CD14-positive monocyte (primary cell): ENCODE data around the gene SPTLC1. TPM values are rescaled to one million over a fixed set of nuclear protein-coding genes. Genes with fewer than 3 reads are reported as not detected.
A peak's percentile ranks its signal among the peaks of the same experiment; 100 is the strongest.

Experiments
- DNase-seq, 3 donors: peaks; one replicate each; pipeline ENCODE4 v3.0.0-alpha.2; 2011 to 2022
- H2AFZ ChIP-seq: 2 replicates; pipeline ENCODE4 v1.6.0; 2012; ENCODE audit warnings: mild to moderate bottlenecking, low read depth, low read length, inconsistent platforms; ENCODE audit not compliant: insufficient read depth, poor library complexity, severe bottlenecking
- H3K27ac ChIP-seq, 2 donors: 1 replicate in 1 of 2; 2 replicates in 1 of 2; pipeline ENCODE4 v1.5.1; 2012 to 2013; ENCODE audit warnings: low read length in 2 of 2, control low read depth in 1 of 2, inconsistent platforms in 1 of 2, low read depth in 1 of 2, mild to moderate bottlenecking in 1 of 2
- H3K27me3 ChIP-seq, 2 donors: one replicate each; pipeline versions ENCODE4 v1.6.0 to v1.6.1; 2011 to 2013; ENCODE audit warnings: low read length in 2 of 2; ENCODE audit not compliant: control insufficient read depth in 2 of 2, insufficient read depth in 2 of 2
- H3K36me3 ChIP-seq, 2 donors: replicated peaks in 1 of 2; 1 replicate in 1 of 2; 2 replicates in 1 of 2; pipeline versions ENCODE4 v1.5.1 to v1.6.1; 2012 to 2013; ENCODE audit warnings: low read length in 2 of 2, control low read depth in 1 of 2, inconsistent platforms in 1 of 2, mild to moderate bottlenecking in 1 of 2; ENCODE audit not compliant: insufficient read depth in 2 of 2, control insufficient read depth in 1 of 2
- H3K4me1 ChIP-seq, 2 donors: 1 replicate in 1 of 2; 2 replicates in 1 of 2; pipeline versions ENCODE4 v1.5.1 to v1.6.1; 2012 to 2013; ENCODE audit warnings: low read length in 2 of 2, control low read depth in 1 of 2, inconsistent platforms in 1 of 2, mild to moderate bottlenecking in 1 of 2, moderate library complexity in 1 of 2; ENCODE audit not compliant: insufficient read depth in 2 of 2, control insufficient read depth in 1 of 2
- H3K4me2 ChIP-seq: replicated peaks from 2 replicates; pipeline ENCODE3; 2012; ENCODE audit warnings: low read length, moderate library complexity, mild to moderate bottlenecking; ENCODE audit not compliant: poor library complexity, severe bottlenecking; ENCODE audit errors: extremely low read depth
- H3K4me3 ChIP-seq, 3 experiments: fragments of 200-600 bp in 1 of 3; sonication (generic) in 1 of 3; replicated peaks in 1 of 3; 1 replicate in 2 of 3; 2 replicates in 1 of 3; pipeline ENCODE4 v1.5.1; 2011 to 2013; ENCODE audit warnings: low read length in 3 of 3, mild to moderate bottlenecking in 3 of 3, control low read depth in 2 of 3, low read depth in 2 of 3, inconsistent platforms in 1 of 3, moderate library complexity in 1 of 3
- H3K79me2 ChIP-seq: 2 replicates; pipeline ENCODE4 v1.6.0; 2012; ENCODE audit warnings: mild to moderate bottlenecking, control low read depth, inconsistent platforms, low read length, moderate library complexity; ENCODE audit not compliant: insufficient read depth
- H3K9ac ChIP-seq: 2 replicates; pipeline ENCODE4 v1.6.0; 2017; ENCODE audit warnings: low read length, mild to moderate bottlenecking; ENCODE audit not compliant: insufficient read depth, poor library complexity, severe bottlenecking
- H3K9me3 ChIP-seq, 2 donors: replicated peaks in 1 of 2; 1 replicate in 1 of 2; 2 replicates in 1 of 2; pipeline versions ENCODE4 v1.5.1 to v1.6.1; 2012 to 2013; ENCODE audit warnings: low read length in 2 of 2, control low read depth in 1 of 2; ENCODE audit not compliant: control insufficient read depth in 1 of 2, insufficient read depth in 1 of 2
- H4K20me1 ChIP-seq: 2 replicates; pipeline ENCODE4 v1.6.0; 2012; ENCODE audit warnings: mild to moderate bottlenecking, low read length, control low read depth, moderate library complexity; ENCODE audit not compliant: insufficient read depth
- H3K27ac Mint-ChIP-seq, 7 donors: one replicate each; pipeline ENCODE4 v1.8.0; 2020; ENCODE audit warnings: mild to moderate bottlenecking in 7 of 7, mixed read lengths in 7 of 7, moderate library complexity in 6 of 7, inconsistent platforms in 2 of 7
- H3K27me3 Mint-ChIP-seq, 3 donors: one replicate each; pipeline ENCODE4 v1.8.0; 2021 to 2022; ENCODE audit warnings: low read depth in 3 of 3, mild to moderate bottlenecking in 3 of 3, mixed read lengths in 3 of 3, moderate library complexity in 3 of 3, inconsistent platforms in 1 of 3
- H3K36me3 Mint-ChIP-seq, 2 donors: one replicate each; pipeline ENCODE4 v1.8.0; 2020; ENCODE audit warnings: mixed read lengths in 2 of 2, inconsistent platforms in 1 of 2, mild to moderate bottlenecking in 1 of 2
- H3K4me1 Mint-ChIP-seq: one replicate; pipeline ENCODE4 v1.8.0; 2020; ENCODE audit warnings: mild to moderate bottlenecking, mixed read lengths
- H3K4me3 Mint-ChIP-seq, 2 donors: one replicate each; pipeline ENCODE4 v1.8.0; 2020; ENCODE audit warnings: mild to moderate bottlenecking in 2 of 2, mixed read lengths in 2 of 2, moderate library complexity in 1 of 2
- H3K9me3 Mint-ChIP-seq, 7 donors: one replicate each; pipeline ENCODE4 v1.8.0; 2020 to 2022; ENCODE audit warnings: mixed read lengths in 7 of 7, mild to moderate bottlenecking in 6 of 7, moderate library complexity in 6 of 7, inconsistent platforms in 2 of 7
- WGBS: methylation state at CpG from one replicate; pipeline ENCODE4 v1.1.5; 2013; ENCODE audit warnings: missing lambda C conversion rate; ENCODE audit not compliant: insufficient coverage; 5-methylcytosine and 5-hydroxymethylcytosine counted together
- intact Hi-C, 2 donors: fragments of 100-400 bp; cut with micrococcal nuclease; formaldehyde crosslinking; loops; one replicate each; pipeline versions ENCODE4 v1.15.0 to v1.15.1; 2023
- polyA plus RNA-seq, 3 donors: library from polyadenylated mRNA; depleted of rRNA in 1 of 3; unstranded in 2 of 3; stranded (reverse) in 1 of 3; fragments of 300-500 nt in 2 of 3; fragments of >200 nt in 1 of 3; fragmentation: Illumina TruSeq in 2 of 3; gene quantifications; 1 replicate in 2 of 3; 2 replicates in 1 of 3; pipeline ENCODE4 v1.2.3, GENCODE V29; 2012 to 2021
- TF ChIP-seq, protein P1 (sequence below): fragments of 200-600 bp; IDR thresholded peaks from one replicate; pipeline ENCODE4 v1.8.0; 2022; ENCODE audit warnings: antibody characterized with exemption, mild to moderate bottlenecking

The SPTLC1 gene
- polyA plus RNA-seq, 3 donors, result 37.4 to 92.4 (median 80.0) TPM

DNA sequence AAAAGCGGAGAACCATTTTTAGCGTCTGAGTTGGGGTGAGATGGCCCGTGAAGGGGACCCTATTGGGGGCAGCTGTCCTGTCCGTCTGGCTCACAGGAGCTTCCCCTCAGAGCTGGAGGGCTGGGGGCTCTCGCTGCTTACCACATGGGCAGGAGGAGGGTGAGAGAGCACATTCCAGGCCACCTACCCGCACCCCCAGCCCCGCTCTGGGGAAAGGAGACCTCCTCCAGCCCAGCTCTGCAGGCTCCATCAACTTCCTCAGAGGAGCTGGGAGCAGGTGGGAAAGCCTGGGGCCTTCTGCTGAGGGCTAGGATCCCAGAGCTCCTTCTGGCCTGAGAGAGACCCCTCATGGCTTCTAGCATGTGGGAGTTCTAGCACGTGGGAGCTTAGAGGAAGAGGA, 27.1 kb upstream of the SPTLC1 start:
- intact Hi-C loops, result loop anchor here in 1 of 2 donors (5.0 kb wide), 2 partner anchors 295 to 490 kb away; no protein-coding TSS in a partner anchor
- peak overlapping the region in 1 of 2 donors; percentile 78 for H3K4me3 Mint-ChIP-seq

DNA sequence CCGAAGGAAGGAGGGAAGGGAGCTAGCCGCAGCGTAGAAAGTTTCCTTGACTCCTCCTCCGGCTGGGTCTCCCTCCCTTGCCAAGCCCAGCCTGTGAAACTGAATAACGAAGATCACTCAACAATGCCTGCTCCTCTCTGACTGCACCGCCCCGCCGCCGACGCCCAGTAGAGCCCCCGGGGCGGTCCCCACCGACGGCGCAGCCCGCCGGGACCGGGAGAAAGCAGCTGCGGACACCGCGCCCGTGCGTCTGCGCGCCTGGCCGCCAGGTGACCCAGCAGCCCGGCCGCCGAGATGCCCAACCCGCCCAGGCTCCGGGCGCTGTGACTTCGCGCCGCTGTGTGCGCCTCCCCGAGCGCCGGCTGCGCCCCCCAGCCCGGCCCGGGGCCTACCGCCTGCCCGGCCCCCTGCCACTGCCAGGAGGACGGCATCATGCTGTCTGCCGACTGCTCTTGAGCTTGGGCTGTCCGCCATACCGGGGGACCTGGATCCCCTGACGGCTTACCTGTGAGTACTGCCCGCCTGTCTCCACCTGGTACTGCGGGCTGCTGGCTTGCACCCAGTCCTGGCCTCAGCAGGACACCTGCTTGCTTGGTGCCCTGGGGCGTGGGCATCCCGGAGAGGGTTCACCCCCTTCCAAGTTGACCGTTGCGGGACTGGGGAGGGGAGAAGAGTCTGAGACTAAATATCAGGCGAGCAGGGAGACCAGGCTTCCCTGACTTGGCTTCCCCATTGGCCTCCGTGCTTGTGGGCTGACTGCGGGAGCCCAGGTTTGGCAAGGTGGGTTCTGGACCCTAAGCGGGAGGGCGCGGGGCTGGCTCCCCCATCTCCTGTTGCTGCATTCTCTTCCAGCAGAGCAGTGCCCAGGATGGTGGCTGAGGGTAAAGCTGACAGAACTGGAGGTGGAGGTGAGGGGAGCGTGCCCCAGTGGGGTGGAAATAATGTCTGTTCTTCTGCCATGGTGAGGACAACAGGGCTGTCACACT, 26.2 kb upstream of the SPTLC1 start:
- H3K27ac ChIP-seq, result no peak overlapping the region
- peak overlapping the region; percentile 26 for H2AFZ ChIP-seq
- no peaks in the 10 kb centered on the region for H4K20me1 ChIP-seq
- TF ChIP-seq, protein P1, sequence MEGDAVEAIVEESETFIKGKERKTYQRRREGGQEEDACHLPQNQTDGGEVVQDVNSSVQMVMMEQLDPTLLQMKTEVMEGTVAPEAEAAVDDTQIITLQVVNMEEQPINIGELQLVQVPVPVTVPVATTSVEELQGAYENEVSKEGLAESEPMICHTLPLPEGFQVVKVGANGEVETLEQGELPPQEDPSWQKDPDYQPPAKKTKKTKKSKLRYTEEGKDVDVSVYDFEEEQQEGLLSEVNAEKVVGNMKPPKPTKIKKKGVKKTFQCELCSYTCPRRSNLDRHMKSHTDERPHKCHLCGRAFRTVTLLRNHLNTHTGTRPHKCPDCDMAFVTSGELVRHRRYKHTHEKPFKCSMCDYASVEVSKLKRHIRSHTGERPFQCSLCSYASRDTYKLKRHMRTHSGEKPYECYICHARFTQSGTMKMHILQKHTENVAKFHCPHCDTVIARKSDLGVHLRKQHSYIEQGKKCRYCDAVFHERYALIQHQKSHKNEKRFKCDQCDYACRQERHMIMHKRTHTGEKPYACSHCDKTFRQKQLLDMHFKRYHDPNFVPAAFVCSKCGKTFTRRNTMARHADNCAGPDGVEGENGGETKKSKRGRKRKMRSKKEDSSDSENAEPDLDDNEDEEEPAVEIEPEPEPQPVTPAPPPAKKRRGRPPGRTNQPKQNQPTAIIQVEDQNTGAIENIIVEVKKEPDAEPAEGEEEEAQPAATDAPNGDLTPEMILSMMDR, result no peak
- Mint-ChIP-seq H3K27ac (no peak overlapping the region), H3K36me3 (peaks cover 0 to 2% of the 10 kb centered on the region in 2 donors), H3K4me1 (peaks cover 21% of the 10 kb centered on the region), H3K4me3 (peak overlapping the region; percentile 55 to 83), H3K9me3 (peaks cover 0 to 5% (median 2%) of the 10 kb centered on the region in 7 donors), H3K27me3 (peaks cover 36 to 44% (median 39%) of the 10 kb centered on the region in 3 donors)
- intact Hi-C loops, result loop anchor here in 1 of 2 donors (5.0 kb wide), 2 partner anchors 296 to 491 kb away; no protein-coding TSS in a partner anchor
- H3K9ac ChIP-seq, result no peak overlapping the region
- DNase-seq, result no peak
- peak overlapping the region; percentile 15 for H3K4me2 ChIP-seq
- H3K4me3 ChIP-seq, result no peak overlapping the region
- H3K27me3 ChIP-seq, result peaks cover 13 to 26% of the 10 kb centered on the region in 2 donors
- H3K9me3 ChIP-seq, result no peaks in the 10 kb centered on the region
- no peaks in the 10 kb centered on the region for H3K36me3 ChIP-seq
- peaks cover 9 to 19% of the 10 kb centered on the region in 2 donors for H3K4me1 ChIP-seq
- no peaks in the 10 kb centered on the region for H3K79me2 ChIP-seq
- 14% methylated on average over 54 of the region's 62 CpGs for WGBS

More for the DNA sequence above, 27.1 kb upstream of the SPTLC1 start:
- H3K27ac Mint-ChIP-seq, result no peak overlapping the region
- Histone ChIP-seq H3K79me2 (no peaks in the 10 kb centered on the region), H4K20me1 (no peaks in the 10 kb centered on the region), H3K27me3 (peaks cover 13 to 26% of the 10 kb centered on the region in 2 donors), H3K4me3 (no peak overlapping the region), H2AFZ (no peak overlapping the region), H3K27ac (no peak overlapping the region), H3K4me2 (no peak overlapping the region), H3K9me3 (no peaks in the 10 kb centered on the region), H3K9ac (no peak overlapping the region), H3K4me1 (peaks cover 18 to 28% of the 10 kb centered on the region in 2 donors), H3K36me3 (no peaks in the 10 kb centered on the region)
- no peak for DNase-seq
- H3K9me3 Mint-ChIP-seq, result peaks cover 0 to 5% (median 2%) of the 10 kb centered on the region in 7 donors
- H3K27me3 Mint-ChIP-seq, result peaks cover 36 to 42% (median 39%) of the 10 kb centered on the region in 3 donors
- H3K4me1 Mint-ChIP-seq, result peaks cover 30% of the 10 kb centered on the region
- TF ChIP-seq, protein P1, result no peak
- 83% methylated on average over 4 of the region's 8 CpGs for WGBS
- peaks cover 0 to 2% of the 10 kb centered on the region in 2 donors for H3K36me3 Mint-ChIP-seq
